Measurements from ENCODE around the gene OR2J2.
"Not testable (repeated sequence)": the region's sequence is repeated elsewhere in the genome, so short reads cannot be mapped to it uniquely, and the experiment has no call there.

DNA sequence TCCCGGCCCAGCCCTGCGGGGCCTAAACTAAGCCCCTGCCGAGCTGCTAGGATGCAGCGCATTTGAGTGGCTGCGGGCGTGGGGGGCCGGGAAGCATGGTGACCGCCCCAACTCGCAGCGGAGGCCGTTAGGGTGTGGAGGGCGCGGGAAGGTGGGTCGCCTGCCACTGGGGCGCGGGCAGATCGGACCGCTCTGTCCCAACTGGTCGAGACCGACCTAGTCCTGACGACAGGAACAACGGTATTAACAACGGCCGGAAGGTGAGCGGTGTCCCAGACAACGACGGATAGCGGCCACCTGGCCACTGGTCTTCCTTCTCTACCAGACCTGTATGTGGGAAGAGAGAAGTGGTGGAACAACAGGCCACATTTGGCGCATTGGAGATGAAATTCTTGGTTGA is 10.8 kb upstream of the OR2J2 start:
- TF ChIP-seq POLR2A, EP300, CTCF, POLR2AphosphoS5 (IDR thresholded peaks at IDR 0.05): not testable (repeated sequence)
